IPS-18a (cell line): ENCODE data around the gene CROCC.
"Not testable (repeated sequence)": the region's sequence is repeated elsewhere in the genome, so short reads cannot be mapped to it uniquely, and the experiment has no call there.

Experiments used
- H3K27ac ChIP-seq: one replicate; pipeline ENCODE4 v1.5.1; 2013; ENCODE audit warnings: low read length
- H3K27me3 ChIP-seq: one replicate; pipeline ENCODE4 v1.6.1; 2013; ENCODE audit warnings: mild to moderate bottlenecking, low read length; ENCODE audit not compliant: control insufficient read depth, insufficient read depth
- H3K36me3 ChIP-seq: one replicate; pipeline ENCODE4 v1.6.1; 2013; ENCODE audit warnings: low read depth, low read length; ENCODE audit not compliant: control insufficient read depth
- H3K4me1 ChIP-seq: one replicate; pipeline ENCODE4 v1.6.1; 2013; ENCODE audit warnings: low read depth, low read length; ENCODE audit not compliant: control insufficient read depth
- H3K4me3 ChIP-seq: one replicate; pipeline ENCODE4 v1.5.1; 2013; ENCODE audit warnings: low read length
- H3K9ac ChIP-seq: one replicate; pipeline ENCODE4 v1.6.1; 2013; ENCODE audit warnings: mild to moderate bottlenecking, low read length, moderate library complexity
- H3K9me3 ChIP-seq: one replicate; pipeline ENCODE4 v1.6.1; 2013; ENCODE audit warnings: low read depth, low read length; ENCODE audit not compliant: control insufficient read depth

Gene CROCC

DNA sequence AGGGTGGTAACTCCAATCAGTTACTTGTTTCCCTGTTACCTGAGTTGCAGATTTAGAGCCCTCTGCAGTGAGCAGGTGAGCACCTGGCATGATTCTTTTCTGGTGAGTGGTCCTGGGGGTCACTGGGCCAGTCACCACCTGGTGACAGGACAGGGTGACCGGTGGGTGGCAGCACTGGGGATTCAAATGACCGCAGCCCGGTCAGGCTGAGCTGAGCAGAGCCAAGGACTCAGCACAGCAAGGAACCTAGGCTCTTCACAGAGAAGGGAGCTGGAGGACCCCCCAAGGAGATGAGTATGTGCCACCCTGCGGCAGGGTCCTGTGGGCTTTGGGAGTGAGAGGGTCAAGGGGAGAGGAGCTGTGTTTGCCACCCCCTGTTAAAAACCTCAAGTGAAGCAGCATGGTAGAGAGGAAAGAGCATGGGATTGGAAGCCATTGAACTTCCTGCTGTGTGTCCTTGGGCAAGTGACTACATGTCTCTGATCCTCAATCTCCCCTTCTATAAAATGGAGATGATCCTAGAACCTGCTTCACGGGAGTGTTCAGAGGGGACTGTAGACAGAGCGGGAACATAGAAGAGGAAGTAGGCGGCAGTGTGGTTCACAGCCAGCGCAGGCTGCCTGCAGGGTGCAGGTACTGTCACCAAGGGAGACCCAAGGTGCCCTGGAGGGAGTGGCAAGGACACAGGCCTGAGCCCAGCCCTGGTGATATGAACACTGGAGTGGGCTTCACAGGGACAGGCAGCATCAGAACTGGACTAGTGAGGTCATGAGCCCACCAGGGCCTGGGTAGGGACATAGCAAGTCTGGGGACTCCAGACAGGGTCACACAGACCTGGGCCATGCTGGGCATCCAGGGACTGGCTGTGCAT is 9.6 kb upstream of the CROCC start:
- not testable (repeated sequence) for H3K4me3 ChIP-seq, H3K36me3 ChIP-seq, H3K9me3 ChIP-seq, H3K4me1 ChIP-seq, H3K27ac ChIP-seq, H3K27me3 ChIP-seq, H3K9ac ChIP-seq

GRCh38 chr1:16912742-16913141 is 9.0 kb upstream of the CROCC start:
- H3K9me3 ChIP-seq, H3K4me3 ChIP-seq, H3K27ac ChIP-seq, H3K9ac ChIP-seq, H3K27me3 ChIP-seq, H3K4me1 ChIP-seq, H3K36me3 ChIP-seq: not testable (repeated sequence)

GRCh38 chr1:16913181-16913832 is 8.4 kb upstream of the CROCC start:
- no peak overlapping the region for H3K27ac ChIP-seq
- H3K36me3 ChIP-seq: no peaks in the 10 kb centered on the region
- H3K9ac ChIP-seq: peak overlapping the region; percentile 64
- no peaks in the 10 kb centered on the region for H3K9me3 ChIP-seq
- H3K4me1 ChIP-seq: peaks cover 4% of the 10 kb centered on the region
- no peaks in the 10 kb centered on the region for H3K27me3 ChIP-seq
- peak overlapping the region; percentile 66 for H3K4me3 ChIP-seq

- no peak overlapping the region for H3K27ac ChIP-seq
These were observed 7.7 kb upstream of the CROCC start for GRCh38 chr1:16913833-16914662.

GRCh38 chr1:16914928-16915626 is 6.7 kb upstream of the CROCC start:
- H3K36me3 ChIP-seq, H3K27ac ChIP-seq, H3K27me3 ChIP-seq, H3K4me1 ChIP-seq, H3K9me3 ChIP-seq: not testable (repeated sequence)
- Histone ChIP-seq H3K9ac (peak overlapping the region; percentile 50), H3K4me3 (peak overlapping the region; percentile 67)

More at GRCh38 chr1:16913833-16914662, 7.7 kb upstream of the CROCC start:
- H3K9me3 ChIP-seq: no peaks in the 10 kb centered on the region
- no peaks in the 10 kb centered on the region for H3K27me3 ChIP-seq
- H3K36me3 ChIP-seq: no peaks in the 10 kb centered on the region
- peak overlapping the region; percentile 64 for H3K9ac ChIP-seq
- peak overlapping the region; percentile 67 for H3K4me3 ChIP-seq
- peaks cover 4% of the 10 kb centered on the region for H3K4me1 ChIP-seq

- Histone ChIP-seq H3K36me3 (no peaks in the 10 kb centered on the region), H3K4me3 (no peak overlapping the region), H3K9ac (no peak overlapping the region), H3K4me1 (peaks cover 4% of the 10 kb centered on the region), H3K9me3 (no peaks in the 10 kb centered on the region), H3K27me3 (no peaks in the 10 kb centered on the region), H3K27ac (no peak overlapping the region)
These were observed 6.1 kb upstream of the CROCC start for GRCh38 chr1:16915627-16915973.

GRCh38 chr1:16916036-16916880 is 5.5 kb upstream of the CROCC start:
- H3K36me3 ChIP-seq, H3K27ac ChIP-seq, H3K4me1 ChIP-seq, H3K9me3 ChIP-seq, H3K9ac ChIP-seq, H3K27me3 ChIP-seq, H3K4me3 ChIP-seq: not testable (repeated sequence)

GRCh38 chr1:16918371-16918770 is 3.4 kb upstream of the CROCC start:
- H3K9me3 ChIP-seq: no peaks in the 10 kb centered on the region
- H3K27me3 ChIP-seq: no peaks in the 10 kb centered on the region
- no peak overlapping the region for H3K27ac ChIP-seq
- H3K36me3 ChIP-seq: no peaks in the 10 kb centered on the region
- no peak overlapping the region for H3K4me3 ChIP-seq
- H3K9ac ChIP-seq: no peak overlapping the region
- H3K4me1 ChIP-seq: peaks cover 18% of the 10 kb centered on the region

DNA sequence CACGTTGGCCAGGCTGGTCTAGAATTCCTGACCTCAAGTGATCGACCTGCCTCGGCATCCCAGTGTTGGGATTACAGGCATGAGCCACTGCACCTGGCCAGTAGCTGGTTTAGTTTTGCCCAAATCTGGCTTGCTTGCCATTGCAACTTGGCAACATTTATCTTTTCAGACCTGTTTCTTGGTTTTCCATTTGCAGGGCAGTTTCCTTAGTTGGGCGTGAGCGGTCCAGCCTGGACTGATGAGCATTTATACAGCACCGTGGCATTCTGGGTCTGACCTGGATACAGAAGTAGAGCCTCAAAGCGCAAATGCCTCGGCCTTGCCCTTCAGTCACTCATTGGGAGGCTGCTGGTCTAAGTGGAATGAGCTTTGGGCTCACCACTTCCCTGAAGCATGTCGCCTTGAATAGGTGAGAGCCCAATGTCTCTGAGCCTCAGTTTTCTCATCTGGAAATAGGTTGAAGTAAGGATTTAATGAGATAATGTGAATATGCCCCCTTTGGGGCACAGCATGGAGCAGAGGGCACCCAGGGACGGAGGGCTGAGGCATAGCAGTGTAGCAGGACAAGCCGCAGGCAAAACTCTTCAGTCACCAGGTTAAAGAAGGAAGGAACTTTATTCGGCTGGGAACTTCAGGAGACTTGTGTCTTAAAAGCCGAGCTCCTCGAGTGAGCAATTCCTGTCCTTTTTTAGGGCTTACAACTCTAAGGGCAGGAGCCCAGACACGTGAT is 2.6 kb upstream of the CROCC start:
- not testable (repeated sequence) for H3K9ac ChIP-seq, H3K36me3 ChIP-seq, H3K27ac ChIP-seq, H3K27me3 ChIP-seq, H3K9me3 ChIP-seq, H3K4me3 ChIP-seq
- H3K4me1 ChIP-seq: peaks cover 18% of the 10 kb centered on the region

DNA sequence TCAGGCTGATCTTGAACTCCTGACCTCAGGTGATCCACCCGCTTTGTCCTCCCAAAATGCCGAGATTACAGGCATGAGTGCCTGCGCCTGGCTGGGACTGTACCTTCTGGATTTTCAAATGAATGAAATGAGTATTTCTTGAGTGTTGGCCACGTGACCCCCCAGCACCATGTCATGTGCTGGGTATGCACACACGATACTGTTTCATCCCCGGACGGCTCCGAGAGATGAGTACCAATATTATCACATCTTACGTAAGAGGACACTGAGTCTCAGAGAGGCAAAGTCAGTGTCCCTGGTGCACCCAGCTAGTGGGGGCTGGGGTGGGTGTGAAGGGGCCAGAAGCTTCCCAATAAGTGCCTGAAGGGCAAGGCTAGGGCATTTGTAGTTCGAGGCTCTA is 780 bp upstream of the CROCC start:
- no peak overlapping the region for H3K27ac ChIP-seq
- H3K27me3 ChIP-seq: no peaks in the 10 kb centered on the region
- peak overlapping the region; percentile 14 for H3K9ac ChIP-seq
- H3K36me3 ChIP-seq: no peaks in the 10 kb centered on the region
- H3K4me3 ChIP-seq: peak overlapping the region; percentile 76
- H3K4me1 ChIP-seq: peaks cover 15% of the 10 kb centered on the region
- H3K9me3 ChIP-seq: no peaks in the 10 kb centered on the region
